Measurements from ENCODE around the gene CCDC88B.

Gene CCDC88B

GRCh38 chr11:64296830-64297698, 42.9 kb upstream of the CCDC88B start:
- Histone ChIP-seq H3K4me3 (ENCODE audit: low read length) (no peak overlapping the region), H3K36me3 (ENCODE audit: control insufficient read depth, insufficient read depth, low read length) (no peaks in the 10 kb centered on the region)

GRCh38 chr11:64297699-64298358, 42.2 kb upstream of the CCDC88B start:
- peaks cover 79% of the 10 kb centered on the region for H3K27me3 ChIP-seq (ENCODE audit: control insufficient read depth, insufficient read depth, low read length)
- DNase-seq (ENCODE audit: low read depth, low spot score), result no peak
- no peak overlapping the region for H3K4me3 ChIP-seq (ENCODE audit: low read length)
- no CpG with 5 or more reads among the region's 18 CpGs for WGBS (ENCODE audit: insufficient coverage, insufficient read length)
- H3K36me3 ChIP-seq (ENCODE audit: control insufficient read depth, insufficient read depth, low read length), result no peaks in the 10 kb centered on the region
- no peak overlapping the region for H3K27ac ChIP-seq (ENCODE audit: low read length)
- H3K9me3 ChIP-seq (ENCODE audit: control insufficient read depth, insufficient read depth, low read length), result no peaks in the 10 kb centered on the region
- H3K4me1 ChIP-seq (ENCODE audit: control insufficient read depth, insufficient read depth, low read length), result peaks cover 3% of the 10 kb centered on the region; the same call in 1 of the 2 replicates

More at GRCh38 chr11:64296830-64297698, 42.9 kb upstream of the CCDC88B start:
- H3K27ac ChIP-seq (ENCODE audit: low read length), result no peak overlapping the region
- no CpG with 5 or more reads among the region's 34 CpGs for WGBS (ENCODE audit: insufficient coverage, insufficient read length)
- no peaks in the 10 kb centered on the region for H3K9me3 ChIP-seq (ENCODE audit: control insufficient read depth, insufficient read depth, low read length)
- no peak for DNase-seq (ENCODE audit: low read depth, low spot score)
- H3K4me1 ChIP-seq (ENCODE audit: control insufficient read depth, insufficient read depth, low read length), result peaks cover 6% of the 10 kb centered on the region; the same call in 1 of the 2 replicates
- H3K27me3 ChIP-seq (ENCODE audit: control insufficient read depth, insufficient read depth, low read length), result peaks cover 87% of the 10 kb centered on the region

- H3K4me1 ChIP-seq (ENCODE audit: control insufficient read depth, insufficient read depth, low read length), result peaks cover 7% of the 10 kb centered on the region
- no peaks in the 10 kb centered on the region for H3K36me3 ChIP-seq (ENCODE audit: control insufficient read depth, insufficient read depth, low read length)
- no peak overlapping the region for H3K27ac ChIP-seq (ENCODE audit: low read length)
- no peaks in the 10 kb centered on the region for H3K9me3 ChIP-seq (ENCODE audit: control insufficient read depth, insufficient read depth, low read length)
- H3K4me3 ChIP-seq (ENCODE audit: low read length), result no peak overlapping the region; the same call in 1 of the 2 replicates
- DNase-seq (ENCODE audit: low read depth, low spot score), result no peak
- H3K27me3 ChIP-seq (ENCODE audit: control insufficient read depth, insufficient read depth, low read length), result peaks cover 66% of the 10 kb centered on the region
- WGBS (ENCODE audit: insufficient coverage, insufficient read length), result no CpG with 5 or more reads among the region's 60 CpGs
Observed at GRCh38 chr11:64298966-64299846, 40.8 kb upstream of the CCDC88B start.

- H3K27ac ChIP-seq (ENCODE audit: low read length), result no peak within 1 kb of the TSS
- H3K4me3 ChIP-seq (ENCODE audit: low read length), result peak within 1 kb of the TSS; percentile 6; the same call in 1 of the 2 replicates
- H3K27me3 ChIP-seq (ENCODE audit: control insufficient read depth, insufficient read depth, low read length), result peaks cover 58% of the 10 kb centered on the region
- H3K9me3 ChIP-seq (ENCODE audit: control insufficient read depth, insufficient read depth, low read length), result no peaks in the 10 kb centered on the region
- peaks cover 7% of the 10 kb centered on the region for H3K4me1 ChIP-seq (ENCODE audit: control insufficient read depth, insufficient read depth, low read length)
- DNase-seq (ENCODE audit: low read depth, low spot score), result no peak
- WGBS (ENCODE audit: insufficient coverage, insufficient read length), result no CpG with 5 or more reads among the region's 54 CpGs
- H3K36me3 ChIP-seq (ENCODE audit: control insufficient read depth, insufficient read depth, low read length), result no peaks in the 10 kb centered on the region
Observed at GRCh38 chr11:64299847-64300648, 40.0 kb upstream of the CCDC88B start, which contains the start of gene CATSPERZ. TSS of gene CATSPERZ (plus strand) at chr11:64300358. CDS start at chr11:64300411, 53 bp downstream.

- Histone ChIP-seq H3K27ac (ENCODE audit: low read length) (no peak overlapping the region), H3K4me1 (ENCODE audit: control insufficient read depth, insufficient read depth, low read length) (peaks cover 10% of the 10 kb centered on the region), H3K9me3 (ENCODE audit: control insufficient read depth, insufficient read depth, low read length) (no peaks in the 10 kb centered on the region), H3K36me3 (ENCODE audit: control insufficient read depth, insufficient read depth, low read length) (0 out of 2 replicates have a peak, but pooled peaks cover 4% of the 10 kb centered on the region), H3K4me3 (ENCODE audit: low read length) (no peak overlapping the region), H3K27me3 (ENCODE audit: control insufficient read depth, insufficient read depth, low read length) (peaks cover 25% of the 10 kb centered on the region)
- DNase-seq (ENCODE audit: low read depth, low spot score), result no peak
- WGBS (ENCODE audit: insufficient coverage, insufficient read length), result no CpG with 5 or more reads among the region's 13 CpGs
Observed at GRCh38 chr11:64303109-64304031, 36.6 kb upstream of the CCDC88B start.

GRCh38 chr11:64304032-64304315, 36.0 kb upstream of the CCDC88B start:
- no peak overlapping the region; the same call in 1 of the 2 replicates for H3K4me3 ChIP-seq (ENCODE audit: low read length)
- no peak for DNase-seq (ENCODE audit: low read depth, low spot score)
- no peaks in the 10 kb centered on the region for H3K9me3 ChIP-seq (ENCODE audit: control insufficient read depth, insufficient read depth, low read length)
- peaks cover 10% of the 10 kb centered on the region for H3K4me1 ChIP-seq (ENCODE audit: control insufficient read depth, insufficient read depth, low read length)
- H3K36me3 ChIP-seq (ENCODE audit: control insufficient read depth, insufficient read depth, low read length), result 0 out of 2 replicates have a peak, but pooled peaks cover 4% of the 10 kb centered on the region
- WGBS (ENCODE audit: insufficient coverage, insufficient read length), result no CpG with 5 or more reads among the region's 5 CpGs
- H3K27ac ChIP-seq (ENCODE audit: low read length), result no peak overlapping the region
- peaks cover 19% of the 10 kb centered on the region for H3K27me3 ChIP-seq (ENCODE audit: control insufficient read depth, insufficient read depth, low read length)

GRCh38 chr11:64304316-64305072, 35.5 kb upstream of the CCDC88B start:
- no CpG with 5 or more reads among the region's 46 CpGs for WGBS (ENCODE audit: insufficient coverage, insufficient read length)
- Histone ChIP-seq H3K27me3 (ENCODE audit: control insufficient read depth, insufficient read depth, low read length) (peaks cover 14% of the 10 kb centered on the region), H3K4me1 (ENCODE audit: control insufficient read depth, insufficient read depth, low read length) (peaks cover 8% of the 10 kb centered on the region), H3K9me3 (ENCODE audit: control insufficient read depth, insufficient read depth, low read length) (no peaks in the 10 kb centered on the region), H3K4me3 (ENCODE audit: low read length) (peak overlapping the region; percentile 53; the same call in 1 of the 2 replicates), H3K27ac (ENCODE audit: low read length) (peak overlapping the region; percentile 4), H3K36me3 (ENCODE audit: control insufficient read depth, insufficient read depth, low read length) (0 out of 2 replicates have a peak, but pooled peaks cover 4% of the 10 kb centered on the region)
- peak; percentile 94 for DNase-seq (ENCODE audit: low read depth, low spot score)

GRCh38 chr11:64305075-64305690, 34.8 kb upstream of the CCDC88B start, which contains the start of gene ESRRA:
TSS of gene ESRRA (plus strand) at chr11:64305524. CDS start at chr11:64307180, 1,656 bp downstream.
- WGBS (ENCODE audit: insufficient coverage, insufficient read length), result no CpG with 5 or more reads among the region's 81 CpGs
- Histone ChIP-seq H3K27me3 (ENCODE audit: control insufficient read depth, insufficient read depth, low read length) (peaks cover 7% of the 10 kb centered on the region; the same call in 1 of the 2 replicates), H3K9me3 (ENCODE audit: control insufficient read depth, insufficient read depth, low read length) (no peaks in the 10 kb centered on the region), H3K4me3 (ENCODE audit: low read length) (peak within 1 kb of the TSS; percentile 62), H3K4me1 (ENCODE audit: control insufficient read depth, insufficient read depth, low read length) (peaks cover 8% of the 10 kb centered on the region), H3K36me3 (ENCODE audit: control insufficient read depth, insufficient read depth, low read length) (0 out of 2 replicates have a peak, but pooled peaks cover 4% of the 10 kb centered on the region), H3K27ac (ENCODE audit: low read length) (peak within 1 kb of the TSS; percentile 4)
- peak; percentile 96 for DNase-seq (ENCODE audit: low read depth, low spot score)

All from iPS DF 6.9 (cell line).